ENCODE results near the gene ARHGAP30.

Gene ARHGAP30

DNA sequence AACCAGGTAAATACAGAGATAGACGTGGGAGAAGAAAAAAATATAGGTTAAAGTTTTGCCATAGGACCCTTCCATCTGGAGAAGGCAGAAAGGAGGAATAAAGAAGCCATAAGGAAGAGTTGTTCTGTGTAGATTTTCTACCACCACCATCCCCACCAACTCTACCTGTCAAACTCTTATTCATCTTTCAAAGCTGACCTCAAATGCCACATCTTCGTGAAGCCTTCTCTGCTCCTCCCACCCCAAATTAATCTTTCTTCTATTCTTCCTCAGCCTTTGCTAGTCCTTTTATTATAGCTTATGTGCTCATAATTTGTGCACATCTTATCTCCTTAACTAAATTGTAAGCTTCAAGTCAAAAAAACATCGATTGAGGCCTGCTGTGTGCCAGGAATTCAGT, 20.9 kb upstream of the ARHGAP30 start:
- no peak for DNase-seq

DNA sequence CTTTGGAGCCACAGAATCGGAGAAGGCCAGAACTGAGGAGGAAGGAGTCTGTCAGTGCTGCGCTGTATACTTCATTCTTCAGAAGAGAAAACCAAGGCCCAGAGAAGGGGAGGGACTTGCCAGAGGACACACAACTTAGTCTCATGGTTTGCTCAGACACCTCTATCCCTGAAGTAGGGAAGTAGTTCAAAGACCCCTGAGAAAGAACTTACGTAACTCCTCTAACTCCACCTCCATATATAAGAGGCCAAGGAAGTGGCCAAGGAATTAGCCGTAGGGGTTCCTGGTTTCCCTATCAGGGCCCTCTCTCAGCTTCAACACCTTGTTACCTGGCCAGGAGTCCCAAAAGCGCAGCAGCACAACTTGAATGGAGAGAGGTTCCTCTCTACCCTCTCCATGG, 20.2 kb upstream of the ARHGAP30 start:
- no peak for DNase-seq

DNA sequence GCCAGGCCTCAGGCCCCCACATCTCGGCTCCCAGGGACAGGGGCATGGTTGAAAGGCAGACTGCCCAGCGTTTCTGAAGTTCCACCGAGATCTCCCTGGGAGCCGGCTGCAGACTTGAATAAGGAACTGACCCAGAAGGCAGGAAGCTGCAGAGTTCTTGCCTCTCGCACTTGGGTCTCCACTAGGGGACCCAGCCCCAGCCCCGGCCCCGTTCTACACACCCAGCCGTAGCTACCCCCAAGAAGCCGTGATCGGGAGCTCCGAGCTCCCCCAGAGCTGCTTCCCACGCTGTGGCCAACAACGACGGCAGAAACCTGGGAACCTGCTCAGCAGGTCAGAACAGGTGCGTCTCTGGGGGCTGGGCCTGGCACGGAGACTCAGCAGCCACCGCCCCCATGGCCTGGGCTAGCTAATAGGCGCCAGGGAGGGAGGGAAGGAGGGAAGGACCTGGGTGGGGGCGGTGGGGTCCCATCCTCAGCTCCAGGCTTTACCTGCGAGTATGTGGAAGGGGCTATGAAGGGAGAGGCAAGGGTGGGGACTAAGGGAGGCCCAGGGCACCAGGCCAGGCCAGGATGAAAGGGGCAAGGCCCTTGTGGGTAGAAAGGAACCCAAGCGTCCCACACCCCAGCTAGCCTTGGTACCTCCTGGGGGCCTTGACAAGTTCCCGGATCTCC, 19.7 kb upstream of the ARHGAP30 start, which contains the start of gene NECTIN4:
TSS of gene NECTIN4 (minus strand) at position 308 of the 674 bp plus-strand sequence. CDS start at position 46, 262 bp downstream.
- no peak for DNase-seq

DNA sequence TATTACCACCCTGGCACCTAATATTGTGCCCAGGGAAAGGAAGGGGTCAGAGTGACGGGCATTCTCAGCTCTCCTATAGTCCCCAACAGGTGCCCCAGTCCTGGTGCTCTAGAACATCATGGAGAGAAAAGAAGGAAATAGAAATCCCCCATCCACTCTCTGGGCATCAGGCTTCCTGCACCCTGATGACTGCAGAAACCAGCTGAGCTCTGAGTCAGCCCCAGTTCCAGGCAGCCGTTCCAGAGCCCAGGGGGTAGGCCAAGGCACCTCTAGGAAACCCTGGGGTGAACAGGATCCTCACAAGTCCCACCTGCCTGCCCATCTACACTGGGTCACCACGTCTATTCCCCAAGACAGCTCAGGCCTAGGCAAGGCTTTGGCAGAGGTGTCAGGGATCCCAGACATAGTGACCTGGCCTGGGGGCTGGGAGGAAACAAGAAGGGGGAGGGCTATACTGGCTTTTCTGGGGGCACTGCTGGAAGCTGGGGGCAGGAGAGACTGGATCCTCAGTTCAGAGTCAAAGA, 19.0 kb upstream of the ARHGAP30 start:
- no peak for DNase-seq

DNA sequence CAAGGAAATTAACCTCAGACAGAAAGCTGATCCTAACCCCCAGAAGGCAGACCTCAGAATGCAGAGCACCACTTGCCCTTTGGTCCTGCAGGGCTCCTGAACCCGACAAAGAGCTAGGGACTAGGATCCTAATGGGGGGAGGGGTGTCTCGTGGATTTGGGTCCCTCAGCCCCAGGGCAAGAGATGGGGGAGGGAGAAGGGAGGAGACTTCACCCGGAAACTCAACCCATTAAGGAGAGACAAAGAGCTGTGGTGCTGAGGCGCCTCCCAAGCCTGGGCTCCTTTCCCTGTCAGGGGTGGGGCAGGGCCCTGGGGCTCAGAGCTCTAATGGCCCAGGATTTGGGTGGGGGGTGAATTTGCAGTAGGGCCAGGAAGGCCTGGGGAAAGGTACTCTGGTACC, 16.8 kb upstream of the ARHGAP30 start:
- DNase-seq = no peak

DNA sequence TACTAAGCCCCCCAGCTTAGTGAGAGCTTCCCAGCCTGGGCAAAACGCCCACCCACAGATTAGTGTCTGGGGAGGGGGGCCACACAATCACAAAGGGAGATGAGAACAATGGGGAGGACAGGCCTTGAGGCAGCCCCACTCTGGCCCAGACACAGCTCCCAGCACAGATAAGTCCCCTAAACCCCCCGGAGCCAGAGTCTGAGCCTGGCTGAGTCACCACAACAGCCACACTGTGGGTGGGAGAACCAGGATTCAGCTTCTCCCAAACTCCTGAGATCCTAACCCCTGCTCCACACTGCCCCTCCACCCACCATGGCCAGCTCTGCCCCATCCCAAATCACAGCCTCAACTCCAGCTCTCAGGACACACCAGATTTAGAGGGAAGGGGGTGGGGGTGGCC, 15.5 kb upstream of the ARHGAP30 start:
- DNase-seq = no peak

DNA sequence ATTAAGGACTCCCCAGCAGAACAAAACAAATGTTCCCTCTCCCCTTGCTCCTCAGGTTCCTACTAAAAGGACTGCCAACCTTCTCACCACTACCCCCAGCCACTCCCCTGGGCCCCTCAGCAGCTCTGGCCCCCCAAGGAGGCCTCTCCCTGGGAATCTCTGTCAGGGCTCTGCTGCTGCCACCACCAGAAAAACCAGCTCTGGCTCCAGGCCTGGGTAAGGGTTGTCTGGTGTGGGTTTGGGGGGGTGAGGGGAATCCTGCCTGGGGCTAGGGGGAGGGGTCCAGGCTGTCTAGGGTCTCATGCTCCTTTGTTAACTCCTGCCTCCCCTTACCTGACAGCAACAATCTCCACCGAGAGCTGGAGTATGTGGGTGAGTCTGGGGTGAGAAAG, 14.9 kb upstream of the ARHGAP30 start:
- no peak for DNase-seq

DNA sequence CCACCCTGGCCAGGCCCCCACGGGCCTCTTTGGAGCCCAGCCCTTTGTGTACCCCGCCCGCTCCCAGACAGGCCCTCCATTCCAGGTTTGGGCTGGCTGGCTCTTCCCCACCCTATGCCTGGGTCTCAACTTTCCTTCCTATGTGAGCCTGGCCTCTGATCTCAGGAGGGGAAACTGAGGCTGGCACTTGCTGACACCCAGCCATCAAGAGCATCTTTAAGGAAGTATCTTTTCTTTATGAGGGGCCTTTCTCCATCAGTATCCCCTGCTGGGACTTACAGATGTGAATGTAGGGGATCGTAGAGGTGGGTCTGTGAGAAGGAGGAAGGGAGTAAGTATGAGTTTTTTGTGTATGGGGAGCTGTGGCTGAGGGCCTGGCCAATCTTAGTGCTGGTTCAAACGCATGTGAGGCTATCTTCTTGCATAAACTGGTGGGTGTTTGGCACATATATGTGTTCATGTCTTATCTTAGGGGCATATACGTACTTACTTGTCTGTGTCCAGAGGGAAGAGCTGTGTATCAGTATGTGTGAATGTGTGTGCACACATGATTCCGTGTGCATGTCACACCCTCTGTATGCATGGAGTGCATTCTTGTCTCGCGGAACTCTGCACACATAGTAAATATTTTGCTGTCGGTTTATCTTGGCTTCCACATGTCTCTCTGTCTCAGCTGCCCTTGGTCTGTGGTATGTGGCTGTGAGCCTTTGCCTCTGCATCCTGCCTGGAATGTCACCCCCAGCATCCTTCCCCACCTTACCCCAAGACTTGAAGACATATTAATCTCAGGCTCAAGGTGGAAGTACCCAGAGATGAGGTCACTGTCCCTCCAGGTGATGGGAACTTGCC, 14.3 kb upstream of the ARHGAP30 start:
- no peak for DNase-seq

DNA sequence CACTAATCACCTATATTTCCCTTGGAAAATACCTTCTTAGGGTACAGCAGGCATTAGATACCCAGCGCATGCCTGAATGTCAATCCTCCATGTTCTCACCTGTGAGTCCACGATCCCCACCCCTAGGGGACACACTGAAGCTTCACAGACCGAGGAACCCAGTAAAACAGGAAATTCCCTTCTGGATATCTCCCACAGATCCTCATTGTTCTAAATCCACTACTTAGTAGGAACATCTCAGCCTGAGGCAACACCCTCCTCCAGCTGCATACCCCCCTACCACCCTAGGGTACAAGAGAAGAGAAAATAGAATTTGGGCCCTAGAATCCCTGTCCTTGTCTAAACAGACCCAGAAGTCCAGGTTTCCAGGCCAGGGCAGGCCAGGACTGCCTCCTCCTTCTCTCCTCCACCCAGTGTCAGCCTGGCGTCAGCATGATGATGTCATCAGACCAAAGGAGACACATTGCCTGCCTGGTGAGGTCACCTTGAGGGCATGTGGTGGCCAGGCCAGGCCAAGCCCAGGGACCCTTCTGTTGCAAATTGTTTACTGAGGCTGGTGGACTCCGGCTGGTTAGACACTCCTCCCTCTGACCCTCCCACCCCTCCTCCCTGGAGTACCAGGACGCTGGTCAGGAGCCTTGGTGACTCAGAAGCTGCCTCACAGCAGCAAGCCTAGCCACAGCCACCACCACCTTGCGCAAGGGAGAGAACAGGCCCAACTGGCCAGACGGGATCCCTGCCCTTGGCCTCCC, 13.5 kb upstream of the ARHGAP30 start:
- no peak for DNase-seq

DNA sequence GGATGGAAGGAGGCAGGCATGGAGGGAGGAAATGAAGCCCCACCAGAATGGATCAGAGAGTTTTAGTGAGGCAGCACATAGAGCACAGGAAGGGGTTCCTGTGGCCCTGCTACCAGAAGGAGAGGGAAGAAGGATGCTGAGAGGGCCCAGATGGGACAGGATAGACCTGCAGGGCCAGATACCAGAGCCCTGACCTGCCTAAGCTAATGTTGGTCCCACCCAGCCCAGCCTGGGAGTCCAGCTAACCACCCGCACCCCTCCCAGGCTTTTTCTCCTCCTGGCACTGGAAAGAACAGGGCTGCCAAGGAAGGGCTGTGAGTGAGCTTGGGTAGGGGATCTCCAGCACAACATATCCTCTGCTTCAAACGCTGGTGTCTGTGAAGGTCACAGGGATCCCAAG, 12.8 kb upstream of the ARHGAP30 start:
- DNase-seq = no peak

DNA sequence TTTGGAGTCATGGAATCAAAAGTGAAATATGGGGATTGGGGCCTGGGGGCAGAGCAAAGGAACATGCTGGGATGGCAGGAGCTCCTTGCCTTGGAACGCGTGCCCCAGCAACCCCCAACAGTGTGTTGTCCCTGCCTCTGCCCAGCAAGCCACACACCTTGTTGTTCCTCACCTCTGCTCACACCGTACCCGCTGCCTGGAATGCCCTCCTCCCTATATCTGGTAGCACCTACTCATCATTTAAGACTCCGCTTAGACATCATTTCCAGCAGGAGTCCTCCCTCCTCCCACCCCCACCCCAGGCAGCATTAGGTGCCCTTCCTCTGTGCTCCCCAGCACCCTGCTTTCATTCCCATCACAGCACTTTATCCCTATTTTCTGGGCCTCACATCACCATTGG, 11.8 kb upstream of the ARHGAP30 start:
- no peak for DNase-seq

DNA sequence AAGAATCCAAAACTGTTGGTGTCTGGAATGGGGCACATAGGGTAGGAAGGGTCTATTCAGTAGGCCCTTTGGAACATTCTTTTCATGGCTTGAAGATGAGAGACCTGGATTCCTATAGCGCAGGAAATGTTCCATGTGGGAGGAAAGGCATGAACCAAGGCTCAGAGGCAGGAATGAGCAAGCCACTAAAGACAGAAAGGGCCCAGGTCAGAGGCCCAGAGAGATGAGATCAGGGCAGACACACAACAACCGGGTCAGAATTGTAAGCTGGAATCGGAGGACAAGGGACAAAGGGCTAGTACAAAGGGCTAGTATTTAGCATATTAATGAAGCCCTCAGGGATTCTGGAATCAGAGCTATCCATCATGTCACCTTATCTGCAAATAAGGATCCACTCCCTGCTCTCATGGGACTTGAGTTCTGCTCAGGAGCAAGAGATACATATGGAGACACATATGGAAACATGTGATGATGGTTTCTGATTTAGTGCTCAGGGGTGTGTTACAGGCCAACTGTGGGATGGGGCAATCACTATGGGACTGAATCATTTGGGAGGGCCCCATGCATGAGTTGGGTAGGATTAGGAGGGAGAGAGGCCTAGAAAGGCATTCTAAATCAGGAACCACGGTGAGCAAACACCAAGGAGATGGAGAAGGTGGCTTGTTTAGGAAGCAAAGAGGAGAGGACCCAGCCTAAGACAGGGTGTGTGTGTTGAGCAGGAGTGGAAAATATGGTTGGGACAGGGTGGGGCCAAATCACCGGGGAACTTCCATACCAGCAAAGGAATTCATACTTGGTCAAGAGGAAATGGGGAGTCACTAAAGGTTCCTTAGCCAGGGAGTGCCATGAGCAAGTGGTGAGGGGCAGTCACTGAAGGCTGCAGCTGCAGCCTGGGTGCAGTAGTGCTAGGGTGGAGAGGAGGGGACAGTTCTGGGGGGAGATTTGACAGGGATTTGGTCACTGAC, 11.0 kb upstream of the ARHGAP30 start:
- DNase-seq = no peak

DNA sequence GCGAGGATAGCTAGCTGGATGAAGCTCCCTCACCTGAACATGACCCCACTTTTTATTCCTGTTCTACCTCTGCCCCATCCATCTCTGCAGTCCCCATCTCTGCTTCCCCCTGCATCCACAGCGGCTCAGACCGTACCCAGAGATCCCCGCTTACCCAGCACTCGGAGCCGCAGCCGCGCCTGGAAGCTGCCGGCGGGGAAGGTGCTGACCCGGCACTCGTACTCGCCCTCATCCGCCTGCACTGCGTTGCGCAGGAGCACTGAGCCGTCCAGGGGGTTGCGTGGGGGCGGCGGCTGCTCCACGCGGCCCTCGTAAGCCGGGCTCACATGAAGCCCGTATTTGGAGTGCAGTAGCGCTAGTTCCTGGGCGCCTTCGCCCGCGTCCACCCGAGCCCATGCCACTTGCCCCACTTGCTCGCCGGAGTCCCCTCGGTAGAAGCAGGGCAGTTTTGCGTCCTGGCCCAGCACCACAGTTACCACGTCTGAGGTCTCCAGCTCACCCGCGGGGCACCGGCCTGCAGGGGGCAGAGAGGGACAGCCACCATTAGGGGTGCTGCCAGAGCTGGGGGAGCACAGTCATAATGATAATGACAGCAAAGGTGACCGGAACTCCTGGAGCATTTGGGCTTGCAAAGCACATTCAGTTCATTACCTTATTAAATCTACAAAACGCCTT, 9.9 kb upstream of the ARHGAP30 start:
- DNase-seq = no peak

DNA sequence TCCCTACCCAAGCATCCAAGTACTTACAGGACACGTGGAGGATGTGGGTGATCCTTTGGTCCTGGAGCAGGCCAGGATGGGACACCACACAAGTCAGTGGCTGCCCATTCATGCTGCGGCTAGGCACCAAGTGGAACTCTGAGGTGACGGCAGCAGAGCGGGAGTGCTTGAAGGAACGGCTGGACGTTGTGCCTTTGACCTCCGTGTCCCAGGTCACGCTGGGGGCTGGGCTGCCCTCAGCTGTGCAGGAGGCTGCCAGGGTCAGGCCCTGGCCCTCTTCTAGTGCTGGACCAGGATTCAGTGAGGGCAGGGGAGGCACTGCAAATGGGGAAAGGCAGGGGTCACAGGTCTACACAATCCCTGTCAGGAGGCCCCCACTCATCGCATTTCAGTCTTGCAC, 7.7 kb upstream of the ARHGAP30 start:
- DNase-seq = no peak

DNA sequence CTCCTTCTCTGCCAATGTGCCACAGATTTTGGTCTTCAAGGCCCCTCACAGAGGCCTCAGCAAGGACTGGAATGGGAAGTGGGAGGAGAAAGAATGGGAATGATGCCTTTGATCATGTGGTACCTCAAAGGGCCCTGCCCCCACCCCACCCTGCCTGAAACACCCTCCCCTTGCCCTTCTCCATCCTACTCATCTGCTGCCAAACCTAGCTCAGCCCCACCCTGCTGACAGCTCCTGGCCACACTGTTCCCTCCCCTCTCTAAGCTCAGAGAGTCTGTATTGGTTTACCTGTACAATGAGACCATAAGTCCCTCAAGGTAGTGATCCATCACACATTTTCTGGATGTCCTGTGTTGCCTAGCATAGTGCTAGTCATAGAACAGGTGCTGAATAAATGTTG, 6.7 kb upstream of the ARHGAP30 start:
- no peak for DNase-seq

DNA sequence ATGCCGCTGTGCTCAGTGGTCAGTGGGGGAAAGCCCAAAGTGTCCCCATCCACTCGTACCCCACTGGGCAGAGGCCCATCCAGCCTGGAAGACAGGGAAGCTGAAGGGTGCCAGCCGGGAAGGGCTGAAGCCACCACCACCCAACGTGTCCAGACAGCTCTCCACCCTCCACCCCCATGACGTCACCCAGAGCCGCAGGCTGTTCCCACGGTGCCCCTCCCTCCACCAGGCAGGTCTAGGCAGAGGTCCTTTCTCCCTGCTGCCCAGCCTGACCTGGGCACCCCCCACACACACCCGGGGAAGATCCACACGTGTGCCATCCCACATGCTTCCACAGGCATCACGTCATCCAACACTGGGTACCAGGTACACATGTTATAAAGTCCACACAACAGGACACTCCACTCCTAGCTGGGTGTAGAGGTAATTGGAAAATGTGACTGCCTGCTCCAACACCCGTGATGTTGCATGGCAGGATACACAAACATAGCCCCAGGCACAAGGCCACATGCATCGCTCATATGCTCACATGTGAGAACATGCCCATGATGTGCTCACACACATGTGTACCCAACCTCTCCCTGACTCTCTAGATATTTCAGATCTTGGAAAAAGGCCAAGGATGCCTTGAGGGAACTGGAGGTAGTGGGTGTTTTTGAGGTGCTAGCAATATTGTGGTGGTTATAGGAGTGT, 5.1 kb upstream of the ARHGAP30 start:
- DNase-seq = no peak

DNA sequence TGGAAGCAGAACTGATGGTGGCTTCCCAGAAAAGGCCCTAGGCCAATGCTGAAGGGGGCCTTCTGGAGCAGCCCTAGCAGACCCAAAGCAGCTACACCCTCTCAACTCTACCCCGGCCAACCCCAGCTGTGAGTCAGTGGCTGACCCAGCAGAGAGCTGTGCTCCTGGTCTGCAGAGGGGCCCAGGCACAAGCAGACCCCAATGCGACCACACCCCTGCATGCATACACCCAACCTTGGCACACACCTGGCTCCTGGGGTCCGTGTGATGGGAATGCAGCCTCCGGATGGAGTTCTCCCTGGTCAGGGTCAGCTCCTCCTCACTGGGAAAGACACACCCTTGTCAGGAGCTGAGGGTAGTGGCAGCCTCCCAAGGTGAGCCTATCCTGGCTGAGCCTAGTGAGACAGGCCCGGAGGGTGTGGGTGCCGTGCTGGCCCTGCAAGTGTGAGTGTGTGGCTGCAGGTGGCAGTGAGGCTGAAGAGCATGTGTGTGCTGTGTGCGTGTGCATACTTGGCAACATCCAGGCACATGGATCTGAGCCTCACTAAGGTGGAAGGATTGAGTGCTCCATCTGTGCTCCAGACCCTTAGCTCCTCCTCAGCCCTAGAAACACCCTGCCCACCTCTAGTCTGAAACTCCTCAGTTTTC, 3.9 kb upstream of the ARHGAP30 start:
- DNase-seq = no peak

DNA sequence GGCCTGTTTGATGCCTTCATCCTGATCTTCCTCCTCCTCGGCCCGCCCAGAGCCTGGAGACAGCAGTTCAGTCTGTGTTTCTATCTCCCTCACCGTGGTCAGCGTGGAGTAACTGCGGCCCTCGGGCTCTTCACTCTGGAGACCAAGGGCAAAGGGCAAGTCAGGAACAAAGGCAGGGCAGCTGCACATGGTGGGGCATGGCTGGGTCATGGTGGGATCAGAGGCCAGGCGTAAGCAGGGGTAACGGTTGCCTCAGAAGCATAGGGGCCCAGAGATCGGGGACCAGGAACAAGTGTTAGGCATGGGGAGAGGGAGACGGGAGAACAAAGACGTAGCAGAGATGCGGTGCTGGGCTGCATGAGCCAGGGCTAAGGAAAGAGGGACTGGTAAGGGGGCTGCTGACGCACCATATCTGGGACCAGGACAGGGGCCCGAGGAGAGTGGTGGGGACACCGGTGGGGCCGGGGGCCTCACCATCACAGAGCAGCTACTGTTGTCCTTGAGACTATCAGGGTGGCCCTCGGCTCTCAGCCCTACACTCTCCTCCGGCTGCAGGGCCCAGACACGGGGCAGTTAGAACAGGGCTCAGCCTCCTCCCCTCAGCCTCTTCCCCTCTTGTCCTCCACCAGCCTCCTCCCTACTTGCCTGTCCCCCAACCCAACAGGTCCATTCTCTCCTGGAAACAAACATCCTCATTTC, 3.2 kb upstream of the ARHGAP30 start:
- no peak for DNase-seq

DNA sequence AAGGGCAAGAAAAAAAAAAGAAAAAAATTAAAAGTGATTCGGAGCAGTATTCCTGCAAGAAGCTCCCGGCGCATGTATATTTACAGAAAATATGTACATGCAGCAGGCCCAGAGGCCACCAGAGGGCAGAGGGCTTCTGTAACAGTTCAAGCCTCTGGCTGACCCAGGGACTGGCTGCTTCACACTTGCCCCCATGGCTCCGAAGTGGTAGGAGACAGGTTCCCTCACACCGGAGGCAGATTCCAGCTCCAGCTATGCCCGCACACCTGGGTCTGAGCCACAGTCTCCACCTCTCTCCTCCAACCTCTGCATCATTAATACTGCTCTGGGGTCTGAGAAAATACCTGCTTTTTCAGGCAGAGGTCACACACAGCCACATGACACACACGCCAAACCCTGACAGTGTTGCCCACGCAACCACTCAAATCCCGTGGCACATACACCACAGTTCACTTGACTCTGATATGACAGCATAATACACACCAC, 2.2 kb upstream of the ARHGAP30 start:
- no peak for DNase-seq

DNA sequence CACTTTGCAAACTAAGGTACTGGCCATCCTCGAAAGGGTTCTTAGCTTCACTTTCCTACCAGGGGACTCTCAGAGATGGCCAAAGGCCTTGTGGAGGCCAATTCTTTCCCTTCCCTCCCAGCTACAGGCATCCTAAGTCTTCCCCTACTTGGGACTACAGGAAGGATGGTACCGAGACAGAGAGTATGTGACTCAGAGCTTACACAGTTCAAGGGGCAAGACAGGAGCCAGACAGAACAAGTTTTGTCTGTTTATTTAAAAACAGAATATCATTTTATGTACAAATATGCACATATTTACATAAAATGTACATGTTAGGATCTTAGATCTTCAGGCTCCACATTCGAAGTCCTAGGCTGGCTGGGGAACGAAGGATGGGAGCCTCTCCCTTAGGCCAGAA, 1.1 kb upstream of the ARHGAP30 start:
- DNase-seq = no peak

Measured in NCI-H2029 (cell line).